K562 (cell line): ENCODE results near the gene ITGAL. TPM values are rescaled to one million over a fixed set of nuclear protein-coding genes. Genes with fewer than 3 reads are reported as not detected.

ENCODE experiments used
- ADNP ChIP-seq: fragments of 200-800 bp; sonication (Bioruptor generic); IDR thresholded peaks from 2 replicates; pipeline ENCODE4 v1.6.1; 2016; ENCODE audit warnings: missing genetic modification characterization, missing compliant biosample characterization
- ARNT ChIP-seq, 2 experiments: fragments of 450-650 bp; IDR thresholded peaks; 2 replicates each; pipeline ENCODE4 v1.6.1; 2016; ENCODE audit warnings: mild to moderate bottlenecking in 1 of 2
- BHLHE40 ChIP-seq: IDR thresholded peaks from 2 replicates; pipeline ENCODE4 v1.6.1; 2011; ENCODE audit warnings: low read length, improper control_type of control experiment
- CBX1 ChIP-seq: sonication (generic); IDR thresholded peaks from 2 replicates; pipeline ENCODE4 v1.6.1; 2016; ENCODE audit warnings: antibody characterized with exemption, low read depth, mild to moderate bottlenecking
- CTCF ChIP-seq, 3 experiments: IDR thresholded peaks in 2 of 3; conservative IDR thresholded peaks in 1 of 3; 2 replicates each; pipeline ENCODE4 v1.5.1; 2011 to 2012; ENCODE audit warnings: low read length in 3 of 3, mild to moderate bottlenecking in 3 of 3, control low read depth in 2 of 3, improper control_type of control experiment in 1 of 3, inconsistent platforms in 1 of 3, low read depth in 1 of 3, mixed read lengths in 1 of 3, moderate library complexity in 1 of 3; ENCODE audit not compliant: insufficient read depth in 2 of 3
- FOXP1 ChIP-seq: sonication (generic); formaldehyde crosslinking; IDR thresholded peaks from 2 replicates; pipeline ENCODE4 v1.8.0; 2022; ENCODE audit warnings: mild to moderate bottlenecking, missing genetic modification reagents
- HSF4 ChIP-seq: fragments of 250-450 bp; sonication (Bioruptor Pico); IDR thresholded peaks from 2 replicates; pipeline ENCODE4 v2.1.2; 2022; ENCODE audit warnings: mild to moderate bottlenecking, moderate library complexity, borderline replicate concordance
- LARP7 ChIP-seq: fragments of 450-650 bp; IDR thresholded peaks from 2 replicates; pipeline ENCODE4 v1.6.1; 2016
- NCOR1 ChIP-seq: fragments of 450-650 bp; IDR thresholded peaks from 2 replicates; pipeline ENCODE4 v1.6.1; 2016; ENCODE audit warnings: mild to moderate bottlenecking, moderate library complexity
- NR3C1 ChIP-seq: sonication (generic); formaldehyde crosslinking; IDR thresholded peaks from 2 replicates; pipeline ENCODE4 v1.8.1; 2022; ENCODE audit warnings: missing genetic modification reagents
- NUFIP1 ChIP-seq: fragments of 450-650 bp; IDR thresholded peaks from 2 replicates; pipeline ENCODE4 v1.6.1; 2018; ENCODE audit not compliant: partially characterized antibody
- POLR3A ChIP-seq: IDR thresholded peaks from 2 replicates; pipeline ENCODE4 v1.6.1; 2011; ENCODE audit warnings: borderline replicate concordance, mild to moderate bottlenecking, moderate library complexity; ENCODE audit not compliant: insufficient read length, insufficient read depth; ENCODE audit errors: extremely low read depth
- PTBP1 ChIP-seq: fragments of 200-400 bp; formaldehyde crosslinking; IDR thresholded peaks from 2 replicates; pipeline ENCODE4 v1.6.1; 2017; ENCODE audit warnings: low read depth, low read length
- RAD21 ChIP-seq, 2 experiments: fragments of 250-450 bp in 1 of 2; fragments of 450-650 bp in 1 of 2; sonication (Bioruptor Pico) in 1 of 2; formaldehyde crosslinking in 1 of 2; IDR thresholded peaks in 1 of 2; conservative IDR thresholded peaks in 1 of 2; 2 replicates each; pipeline versions ENCODE4 v1.4.0 to v1.8.0; 2020 to 2022; ENCODE audit warnings: mild to moderate bottlenecking in 2 of 2, moderate library complexity in 1 of 2
- RBM25 ChIP-seq: fragments of 200-400 bp; formaldehyde crosslinking; IDR thresholded peaks from 2 replicates; pipeline ENCODE4 v1.6.1; 2018; ENCODE audit warnings: low read length, low read depth, moderate library complexity; ENCODE audit not compliant: severe bottlenecking
- SAFB ChIP-seq: fragments of 200-400 bp; formaldehyde crosslinking; IDR thresholded peaks from 2 replicates; pipeline ENCODE4 v1.6.1; 2017; ENCODE audit warnings: low read depth, low read length, borderline replicate concordance
- TAF9B ChIP-seq: fragments of 450-650 bp; IDR thresholded peaks from 2 replicates; pipeline ENCODE4 v1.6.1; 2018; ENCODE audit warnings: mild to moderate bottlenecking; ENCODE audit not compliant: partially characterized antibody
- TRIM24 ChIP-seq, 2 experiments: fragments of 450-650 bp; IDR thresholded peaks; 2 replicates each; pipeline ENCODE4 v1.6.1; 2016
- ZKSCAN1 ChIP-seq: fragments of 150-350 bp; IDR thresholded peaks from 2 replicates; pipeline ENCODE4 v1.6.1; 2016; ENCODE audit warnings: low read depth, low read length
- ZNF644 ChIP-seq: fragments of 200-800 bp; sonication (Bioruptor generic); IDR thresholded peaks from 2 replicates; pipeline ENCODE4 v1.6.1; 2016; ENCODE audit warnings: low read depth, missing genetic modification characterization, missing compliant biosample characterization
- ZNF766 ChIP-seq: fragments of 200-800 bp; sonication (Bioruptor generic); conservative IDR thresholded peaks from 2 replicates; pipeline ENCODE4 v1.6.1; 2016; ENCODE audit warnings: missing genetic modification characterization, missing compliant biosample characterization
- polyA plus RNA-seq, 8 experiments: library from polyadenylated mRNA; depleted of rRNA in 4 of 8; stranded (reverse) in 5 of 8; unstranded in 3 of 8; fragments of >200 nt; fragmentation: Nextera tagmentation in 2 of 8; fragmentation: Illumina TruSeq in 1 of 8; extraction: Ambion mirVana in 2 of 8; extraction: Trizol in 1 of 8; gene quantifications; 2 replicates each; pipeline versions ENCODE4 v1.2.1 to v1.2.3, GENCODE V29; 2011 to 2014; ENCODE audit warnings: inconsistent platforms in 1 of 8, missing spikeins in 1 of 8
- total RNA-seq, 7 experiments: library from RNA; depleted of rRNA in 6 of 7; stranded (reverse); fragments of >200 nt in 6 of 7; fragmentation: Illumina TruSeq in 2 of 7; extraction: Trizol in 2 of 7; gene quantifications; 2 replicates each; pipeline versions ENCODE4 v1.2.1 to v1.2.3, GENCODE V29; 2011 to 2021; ENCODE audit warnings: low replicate concordance in 1 of 7
- TF ChIP-seq, protein P1 (sequence below): sonication (generic); formaldehyde crosslinking; IDR thresholded peaks from 2 replicates; pipeline ENCODE4 v1.8.0; 2023; ENCODE audit warnings: mild to moderate bottlenecking, missing genetic modification reagents
- TF ChIP-seq, protein P2 (sequence below), 2 experiments: IDR thresholded peaks; 2 replicates each; pipeline ENCODE4 v1.6.1; 2012; ENCODE audit warnings: improper control_type of control experiment in 2 of 2, low read depth in 2 of 2, low read length in 2 of 2, borderline replicate concordance in 1 of 2

ITGAL gene
- total and polyA plus RNA-seq, 9 of the 15 experiments (the other 6 are each of a cell fraction or from before 2014, with no cell fraction given), result 0.01 to 0.53 TPM; not detected in 7

DNA sequence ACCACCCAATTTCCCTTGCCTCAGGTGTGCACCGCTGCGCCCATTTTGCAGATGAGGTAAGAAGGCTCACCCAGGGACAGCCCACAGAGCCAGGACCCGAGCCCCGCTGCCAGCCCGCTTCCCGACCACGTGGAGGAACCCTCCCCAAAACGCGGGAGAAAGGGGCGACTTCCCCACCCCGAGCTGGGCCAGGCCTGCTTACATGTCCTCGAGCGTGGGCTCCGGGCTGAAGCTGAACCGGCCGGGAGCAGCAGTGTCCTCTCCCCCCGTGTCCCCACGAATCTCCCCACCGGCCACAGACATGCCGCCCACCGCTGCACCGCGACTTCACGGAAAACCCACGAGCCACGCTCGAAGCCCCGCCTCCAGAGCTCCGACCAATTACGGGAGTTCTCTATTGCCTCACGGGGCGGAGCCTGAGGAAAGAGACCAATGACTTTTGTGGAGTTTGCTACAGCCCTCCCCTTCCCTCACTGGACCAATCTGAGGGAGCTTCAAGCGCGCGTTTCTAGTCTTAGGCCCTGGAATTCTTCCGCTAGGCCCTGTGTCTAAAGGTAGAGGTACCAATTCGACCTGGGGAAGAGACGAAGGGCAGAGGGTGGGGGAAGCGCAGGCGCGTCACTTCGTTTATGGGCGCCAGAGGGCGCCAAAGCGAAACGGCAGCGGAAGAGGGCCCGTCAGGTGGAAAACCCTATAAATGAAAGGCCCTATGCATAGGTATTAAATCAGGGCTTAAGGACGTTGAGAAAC, 42.7 kb upstream of the ITGAL start, which contains the start of gene DCTPP1 (continued):
- TF ChIP-seq RBM25 (peak; percentile 4), BHLHE40 (no peak), RAD21 (CRISPR knock-in tag; conservative IDR thresholded peaks at IDR 0.05 in 1 of 2, IDR thresholded peaks at IDR 0.05 in 1 of 2) (peak; percentile 85 to 87), TAF9B (peak; percentile 5), HSF4 (0 out of 2 replicates have a peak, but pooled peaks have one; percentile 39), ADNP (no peak), ARNT (IDR thresholded peaks at IDR 0.05) (0 out of 4 replicates have a peak, but pooled peaks of 1 of the 2 experiments have one; percentile 65), POLR3A (no peak), FOXP1 (peak; percentile 85), PTBP1 (peak; percentile 68; the same call in 1 of the 2 replicates), ZNF766 (CRISPR knock-in tag) (peak; percentile 47; the same call in 1 of the 2 replicates), CBX1 (no peak), NUFIP1 (no peak), ZKSCAN1 (peak; percentile 59; the same call in 1 of the 2 replicates), LARP7 (no peak), TRIM24 (IDR thresholded peaks at IDR 0.05) (no peak), ZNF644 (tag) (no peak), CTCF (IDR thresholded peaks at IDR 0.05 in 2 of 3, conservative IDR thresholded peaks at IDR 0.05 in 1 of 3; ENCODE audit: insufficient read depth in 2 of 3, low read depth in 1 of 3, low read length in 3 of 3) (peak; percentile 82 to 96 (median 88)), SAFB (peak; percentile 95), NCOR1 (0 out of 2 replicates have a peak, but pooled peaks have one; percentile 2), NR3C1 (CRISPR knock-in tag) (no peak)
- TF ChIP-seq, protein P1, sequence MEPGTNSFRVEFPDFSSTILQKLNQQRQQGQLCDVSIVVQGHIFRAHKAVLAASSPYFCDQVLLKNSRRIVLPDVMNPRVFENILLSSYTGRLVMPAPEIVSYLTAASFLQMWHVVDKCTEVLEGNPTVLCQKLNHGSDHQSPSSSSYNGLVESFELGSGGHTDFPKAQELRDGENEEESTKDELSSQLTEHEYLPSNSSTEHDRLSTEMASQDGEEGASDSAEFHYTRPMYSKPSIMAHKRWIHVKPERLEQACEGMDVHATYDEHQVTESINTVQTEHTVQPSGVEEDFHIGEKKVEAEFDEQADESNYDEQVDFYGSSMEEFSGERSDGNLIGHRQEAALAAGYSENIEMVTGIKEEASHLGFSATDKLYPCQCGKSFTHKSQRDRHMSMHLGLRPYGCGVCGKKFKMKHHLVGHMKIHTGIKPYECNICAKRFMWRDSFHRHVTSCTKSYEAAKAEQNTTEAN, result no peak
- TF ChIP-seq, protein P2, sequence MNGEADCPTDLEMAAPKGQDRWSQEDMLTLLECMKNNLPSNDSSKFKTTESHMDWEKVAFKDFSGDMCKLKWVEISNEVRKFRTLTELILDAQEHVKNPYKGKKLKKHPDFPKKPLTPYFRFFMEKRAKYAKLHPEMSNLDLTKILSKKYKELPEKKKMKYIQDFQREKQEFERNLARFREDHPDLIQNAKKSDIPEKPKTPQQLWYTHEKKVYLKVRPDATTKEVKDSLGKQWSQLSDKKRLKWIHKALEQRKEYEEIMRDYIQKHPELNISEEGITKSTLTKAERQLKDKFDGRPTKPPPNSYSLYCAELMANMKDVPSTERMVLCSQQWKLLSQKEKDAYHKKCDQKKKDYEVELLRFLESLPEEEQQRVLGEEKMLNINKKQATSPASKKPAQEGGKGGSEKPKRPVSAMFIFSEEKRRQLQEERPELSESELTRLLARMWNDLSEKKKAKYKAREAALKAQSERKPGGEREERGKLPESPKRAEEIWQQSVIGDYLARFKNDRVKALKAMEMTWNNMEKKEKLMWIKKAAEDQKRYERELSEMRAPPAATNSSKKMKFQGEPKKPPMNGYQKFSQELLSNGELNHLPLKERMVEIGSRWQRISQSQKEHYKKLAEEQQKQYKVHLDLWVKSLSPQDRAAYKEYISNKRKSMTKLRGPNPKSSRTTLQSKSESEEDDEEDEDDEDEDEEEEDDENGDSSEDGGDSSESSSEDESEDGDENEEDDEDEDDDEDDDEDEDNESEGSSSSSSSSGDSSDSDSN (IDR thresholded peaks at IDR 0.05; ENCODE audit: borderline replicate concordance in 1 of 2, low read depth in 2 of 2, low read length in 2 of 2), result peak in 1 of 2 experiments; percentile 71; a peak in 1 of 4 replicates
